Hippocampal formation (tissue), 2 donors: ENCODE data around the gene NINJ1.

Experiments used
- DNase-seq, 2 donors: peaks; one replicate each; lab custom pipeline; 2025; lab: John Stamatoyannopoulos, UW

NINJ1 gene

GRCh38 chr9:93100276-93100636, 33.8 kb downstream of the NINJ1 start:
- DNase-seq = no peak

- no peak for DNase-seq
These were observed 34.3 kb downstream of the NINJ1 start for GRCh38 chr9:93099551-93100275.

- peak; percentile 29 to 62 for DNase-seq
These were observed 35.7 kb downstream of the NINJ1 start for GRCh38 chr9:93098236-93098946.

- DNase-seq = peak; percentile 12 to 52
These were observed 36.4 kb downstream of the NINJ1 start for GRCh38 chr9:93097511-93098201.

GRCh38 chr9:93096811-93097382, 37.2 kb downstream of the NINJ1 start:
- DNase-seq = no peak

- peak in 1 of 2 donors; percentile 47 for DNase-seq
These were observed 37.8 kb downstream of the NINJ1 start, which contains the start of gene CARD19 for GRCh38 chr9:93096131-93096802. CARD19 (plus strand) TSS chr9:93096217; CDS start chr9:93096346, 129 bp downstream.

GRCh38 chr9:93095205-93096130, 38.6 kb downstream of the NINJ1 start:
- peak; percentile 97 to 100 for DNase-seq

- DNase-seq = peak; percentile 40 to 49
These were observed 39.3 kb downstream of the NINJ1 start for GRCh38 chr9:93094658-93095204.

- no peak for DNase-seq
These were observed 40.0 kb downstream of the NINJ1 start for GRCh38 chr9:93093877-93094657.

GRCh38 chr9:93093127-93093876, 40.7 kb downstream of the NINJ1 start:
- no peak for DNase-seq

- no peak for DNase-seq
These were observed 41.6 kb downstream of the NINJ1 start for GRCh38 chr9:93092251-93092991.

GRCh38 chr9:93091453-93092081, 42.5 kb downstream of the NINJ1 start:
- DNase-seq = no peak

GRCh38 chr9:93091056-93091452, 43.0 kb downstream of the NINJ1 start:
- DNase-seq = no peak

GRCh38 chr9:93090091-93090655, 43.9 kb downstream of the NINJ1 start:
- no peak for DNase-seq

GRCh38 chr9:93089481-93089991, 44.5 kb downstream of the NINJ1 start:
- no peak for DNase-seq

GRCh38 chr9:93089024-93089423, 45.0 kb downstream of the NINJ1 start:
- no peak for DNase-seq

GRCh38 chr9:93088656-93089015, 45.4 kb downstream of the NINJ1 start:
- no peak for DNase-seq
